Tibial artery (tissue), 4 donors: ENCODE measurements around the gene MAN2B1.

Experiments
- DNase-seq, 2 donors: peaks; one replicate each; pipeline ENCODE4 v3.0.0-alpha.2; 2019
- H3K27ac ChIP-seq, 2 donors: fragments of 200-600 bp; sonication (generic) in 1 of 2; 1 replicate in 1 of 2; 2 replicates in 1 of 2; pipeline ENCODE4 v1.5.1; 2018 to 2019; ENCODE audit warnings: mild to moderate bottlenecking in 1 of 2
- H3K27me3 ChIP-seq, 2 donors: fragments of 200-600 bp; sonication (generic) in 1 of 2; one replicate each; pipeline versions ENCODE4 v1.5.1 to v1.6.0; 2016 to 2019
- H3K36me3 ChIP-seq, 3 donors: fragments of 200-600 bp; sonication (generic) in 2 of 3; one replicate each; pipeline ENCODE4 v1.5.1; 2016 to 2019; ENCODE audit warnings: mild to moderate bottlenecking in 2 of 3
- H3K4me1 ChIP-seq, 4 donors: fragments of 200-600 bp; sonication (generic) in 2 of 4; 1 replicate in 3 of 4; 2 replicates in 1 of 4; pipeline ENCODE4 v1.5.1; 2016 to 2019
- H3K4me3 ChIP-seq, 2 donors: fragments of 200-600 bp; sonication (generic) in 1 of 2; 1 replicate in 1 of 2; 2 replicates in 1 of 2; pipeline ENCODE4 v1.5.1; 2018 to 2019; ENCODE audit warnings: mild to moderate bottlenecking in 2 of 2
- H3K9me3 ChIP-seq, 3 donors: fragments of 200-600 bp; sonication (generic) in 1 of 3; one replicate each; pipeline ENCODE4 v1.5.1; 2016 to 2019
- intact Hi-C: fragments of 100-400 bp; cut with DNase I; formaldehyde crosslinking; loops from one replicate; pipeline ENCODE4 v1.15.0; 2023; ENCODE audit warnings: low total_unique reads
- TF ChIP-seq, protein P1 (sequence below), 2 experiments: fragments of 200-600 bp in 1 of 2; fragments of 450-650 bp in 1 of 2; IDR thresholded peaks; one replicate each; pipeline ENCODE4 v1.5.1; 2017 to 2019; ENCODE audit warnings: antibody characterized with exemption in 2 of 2, mild to moderate bottlenecking in 1 of 2, moderate library complexity in 1 of 2

Gene MAN2B1

DNA sequence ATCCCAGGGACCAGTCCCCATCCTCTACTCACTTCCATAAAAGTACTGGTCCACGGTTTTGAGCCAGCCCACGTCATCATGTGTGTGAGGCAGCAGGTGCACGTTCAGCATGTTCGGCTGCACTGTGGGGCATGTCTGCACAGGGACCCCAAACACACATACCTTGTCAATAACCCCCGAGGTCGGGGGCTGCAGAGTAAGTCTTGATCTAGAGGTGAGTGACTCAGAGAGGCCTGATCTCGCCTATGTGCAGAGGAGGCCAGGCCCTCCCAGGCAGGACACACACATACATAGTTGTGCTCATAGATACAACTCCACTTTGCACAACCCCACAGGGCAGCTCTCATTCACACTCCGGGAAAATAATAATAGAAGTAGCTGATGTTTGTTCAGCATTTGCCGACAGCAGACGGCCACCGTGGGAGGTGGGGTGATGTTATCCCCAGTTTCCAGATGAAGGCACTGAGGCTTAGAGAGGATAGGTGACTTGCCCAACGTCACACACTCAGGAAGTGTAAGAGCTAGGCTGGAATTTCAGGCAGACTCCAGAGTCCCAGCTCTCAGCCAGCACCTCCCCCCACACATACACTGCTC lies 774 bp downstream of the MAN2B1 start:
- intact Hi-C loops = no loop called here
- H3K36me3 ChIP-seq = peaks cover 16 to 53% (median 35%) of the 10 kb centered on the region in 3 donors
- H3K4me3 ChIP-seq = peak overlapping the region; percentile 60 to 83
- H3K9me3 ChIP-seq = no peaks in the 10 kb centered on the region
- H3K27me3 ChIP-seq = no peaks in the 10 kb centered on the region
- peak overlapping the region; percentile 47 to 93 for H3K27ac ChIP-seq
- peaks cover 0 to 49% (median 35%) of the 10 kb centered on the region in 4 donors for H3K4me1 ChIP-seq
- no peak for DNase-seq
- TF ChIP-seq, protein P1, sequence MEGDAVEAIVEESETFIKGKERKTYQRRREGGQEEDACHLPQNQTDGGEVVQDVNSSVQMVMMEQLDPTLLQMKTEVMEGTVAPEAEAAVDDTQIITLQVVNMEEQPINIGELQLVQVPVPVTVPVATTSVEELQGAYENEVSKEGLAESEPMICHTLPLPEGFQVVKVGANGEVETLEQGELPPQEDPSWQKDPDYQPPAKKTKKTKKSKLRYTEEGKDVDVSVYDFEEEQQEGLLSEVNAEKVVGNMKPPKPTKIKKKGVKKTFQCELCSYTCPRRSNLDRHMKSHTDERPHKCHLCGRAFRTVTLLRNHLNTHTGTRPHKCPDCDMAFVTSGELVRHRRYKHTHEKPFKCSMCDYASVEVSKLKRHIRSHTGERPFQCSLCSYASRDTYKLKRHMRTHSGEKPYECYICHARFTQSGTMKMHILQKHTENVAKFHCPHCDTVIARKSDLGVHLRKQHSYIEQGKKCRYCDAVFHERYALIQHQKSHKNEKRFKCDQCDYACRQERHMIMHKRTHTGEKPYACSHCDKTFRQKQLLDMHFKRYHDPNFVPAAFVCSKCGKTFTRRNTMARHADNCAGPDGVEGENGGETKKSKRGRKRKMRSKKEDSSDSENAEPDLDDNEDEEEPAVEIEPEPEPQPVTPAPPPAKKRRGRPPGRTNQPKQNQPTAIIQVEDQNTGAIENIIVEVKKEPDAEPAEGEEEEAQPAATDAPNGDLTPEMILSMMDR (IDR thresholded peaks at IDR 0.05) = no peak

DNA sequence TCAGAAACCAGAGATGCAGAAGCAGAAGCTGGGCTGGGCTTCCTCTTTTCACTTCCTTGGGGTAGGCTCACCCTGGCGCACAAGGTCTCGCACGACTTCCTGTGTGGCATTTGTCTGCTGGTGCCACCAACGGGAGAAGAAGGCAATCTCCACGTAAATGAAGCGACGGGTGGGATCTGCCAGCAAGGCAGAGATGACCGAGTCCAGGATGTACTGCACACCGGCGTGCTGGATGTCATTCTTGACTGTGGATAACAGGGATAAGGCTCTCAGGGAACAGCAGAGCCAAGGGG lies 1.3 kb downstream of the MAN2B1 start:
- peak overlapping the region; percentile 60 to 83 for H3K4me3 ChIP-seq
- H3K9me3 ChIP-seq = no peaks in the 10 kb centered on the region
- H3K36me3 ChIP-seq = peaks cover 22 to 59% (median 35%) of the 10 kb centered on the region in 3 donors
- intact Hi-C loops = no loop called here
- H3K27ac ChIP-seq = no peak overlapping the region
- TF ChIP-seq, protein P1 (IDR thresholded peaks at IDR 0.05) = no peak
- no peaks in the 10 kb centered on the region for H3K27me3 ChIP-seq
- peaks cover 0 to 44% (median 29%) of the 10 kb centered on the region in 4 donors for H3K4me1 ChIP-seq
- DNase-seq = peak; percentile 75 to 79

DNA sequence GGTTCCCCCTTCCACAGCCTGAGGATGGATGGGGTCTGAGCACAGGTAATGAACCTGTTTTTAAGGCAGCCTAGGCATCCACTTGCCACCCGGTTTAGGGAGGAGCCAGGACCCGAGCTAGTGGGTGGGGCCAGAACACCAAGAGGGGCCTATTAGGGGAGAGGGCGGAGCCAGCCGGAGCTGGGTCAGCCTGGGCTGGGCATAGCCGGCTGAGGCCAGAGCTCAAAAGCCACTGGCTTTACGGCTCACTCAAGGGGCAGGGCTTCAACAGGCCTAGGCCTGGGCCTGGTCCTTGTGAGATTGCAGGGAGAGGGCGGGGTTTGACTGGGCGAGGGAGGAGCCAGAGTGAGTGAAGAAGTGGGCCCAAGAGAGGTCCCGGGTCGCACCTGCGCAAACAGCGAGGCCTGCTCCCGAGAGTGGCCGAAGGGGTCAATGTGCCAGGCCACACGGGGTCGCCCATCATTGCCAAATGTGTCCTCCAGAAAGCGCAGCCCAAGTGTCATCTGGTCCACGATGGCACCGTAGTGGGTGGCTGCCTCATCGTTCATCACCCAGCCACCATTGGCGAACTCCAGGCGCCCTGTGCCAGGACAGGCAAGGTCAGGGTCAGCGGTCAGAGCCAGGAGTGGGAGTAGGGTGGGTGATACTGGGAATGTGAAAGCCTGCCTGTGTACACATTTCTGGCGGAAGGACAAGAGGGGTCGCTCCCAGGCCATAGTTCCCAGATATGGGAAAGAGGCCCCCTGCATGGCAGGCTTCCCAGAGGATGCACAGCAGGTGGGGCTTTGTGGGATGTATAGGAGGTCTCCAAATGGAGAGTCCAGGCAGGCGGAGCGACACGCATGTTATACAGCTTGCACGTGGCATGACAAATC lies 1.9 kb downstream of the MAN2B1 start:
- Histone ChIP-seq H3K9me3 (no peaks in the 10 kb centered on the region), H3K36me3 (peaks cover 27 to 65% (median 35%) of the 10 kb centered on the region in 3 donors), H3K4me3 (no peak overlapping the region), H3K27me3 (no peaks in the 10 kb centered on the region), H3K4me1 (peaks cover 0 to 39% (median 26%) of the 10 kb centered on the region in 4 donors), H3K27ac (no peak overlapping the region)
- intact Hi-C loops = no loop called here
- DNase-seq = no peak
- TF ChIP-seq, protein P1 (IDR thresholded peaks at IDR 0.05) = no peak

DNA sequence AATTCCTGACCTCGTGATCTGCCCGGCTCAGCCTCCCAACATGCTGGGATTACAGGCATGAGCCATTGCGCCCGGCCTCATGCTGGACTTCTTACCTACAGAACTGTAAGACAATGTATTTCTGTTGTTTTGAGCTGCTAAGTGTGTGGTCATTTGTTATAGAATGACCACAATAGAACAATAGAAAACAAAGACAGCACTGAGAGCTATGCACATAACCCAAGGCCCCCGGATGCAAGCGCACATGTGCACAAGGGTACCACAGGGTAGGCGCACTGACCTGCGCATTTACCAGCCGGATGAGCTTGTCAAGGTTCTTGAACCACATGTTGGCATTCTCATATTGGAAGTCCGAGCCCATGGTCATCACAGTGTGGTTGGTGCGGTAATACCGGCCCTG lies 5.6 kb downstream of the MAN2B1 start:
- Histone ChIP-seq H3K36me3 (peaks cover 41 to 94% (median 67%) of the 10 kb centered on the region in 3 donors), H3K4me3 (no peak overlapping the region), H3K9me3 (no peaks in the 10 kb centered on the region), H3K27ac (no peak overlapping the region), H3K27me3 (no peaks in the 10 kb centered on the region), H3K4me1 (peaks cover 0 to 12% (median 7%) of the 10 kb centered on the region in 4 donors)
- DNase-seq = no peak
- TF ChIP-seq, protein P1 (IDR thresholded peaks at IDR 0.05) = no peak
- intact Hi-C loops = no loop called here

DNA sequence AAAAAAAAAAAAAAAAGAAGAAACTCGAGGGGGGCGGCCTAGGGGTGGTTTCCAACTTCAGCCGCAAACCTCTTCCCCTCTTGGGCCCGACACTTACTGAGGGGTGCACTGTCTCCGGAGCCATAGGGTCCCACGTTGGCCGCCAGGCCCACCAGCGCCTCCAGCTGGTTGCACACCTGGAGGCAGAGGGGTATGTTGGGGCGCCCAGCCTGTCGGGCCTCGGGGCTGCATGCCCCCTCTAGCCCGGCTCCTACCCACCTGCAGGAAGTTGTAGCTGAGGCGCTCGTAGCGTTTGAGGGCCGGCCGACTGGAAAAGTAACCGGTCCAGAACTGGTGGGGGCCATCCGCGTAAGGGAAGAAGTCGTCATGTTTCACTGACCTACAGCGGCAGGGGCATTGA lies 8.6 kb downstream of the MAN2B1 start:
- no peaks in the 10 kb centered on the region for H3K27me3 ChIP-seq
- H3K27ac ChIP-seq = no peak overlapping the region
- H3K4me1 ChIP-seq = no peaks in the 10 kb centered on the region
- no peak for DNase-seq
- H3K4me3 ChIP-seq = no peak overlapping the region
- H3K9me3 ChIP-seq = no peaks in the 10 kb centered on the region
- TF ChIP-seq, protein P1 (IDR thresholded peaks at IDR 0.05) = no peak
- H3K36me3 ChIP-seq = peaks cover 51 to 94% (median 64%) of the 10 kb centered on the region in 3 donors
- intact Hi-C loops = no loop called here
